Measurements from ENCODE around the gene PARVG.
"Not testable (repeated sequence)": the region's sequence is repeated elsewhere in the genome, so short reads cannot be mapped to it uniquely, and the experiment has no call there.

The PARVG gene

GRCh38 chr22:44211946-44212930 lies 31.5 kb downstream of the PARVG start:
- peak; percentile 34 for DNase-seq (ENCODE audit: low spot score)

- DNase-seq (ENCODE audit: low spot score): no peak
Measured at GRCh38 chr22:44212936-44213335, 32.2 kb downstream of the PARVG start.

GRCh38 chr22:44213489-44214043 lies 32.8 kb downstream of the PARVG start:
- DNase-seq (ENCODE audit: low spot score): peak; percentile 20

GRCh38 chr22:44214187-44214586 lies 33.5 kb downstream of the PARVG start:
- no peak for DNase-seq (ENCODE audit: low spot score)

- no peak for DNase-seq (ENCODE audit: low spot score)
Measured at GRCh38 chr22:44214764-44215163, 34.0 kb downstream of the PARVG start.

- DNase-seq (ENCODE audit: low spot score): no peak
Measured at GRCh38 chr22:44215287-44215686, 34.6 kb downstream of the PARVG start.

- DNase-seq (ENCODE audit: low spot score): no peak
Measured at GRCh38 chr22:44217346-44217745, 36.6 kb downstream of the PARVG start.

GRCh38 chr22:44218071-44218470 lies 37.3 kb downstream of the PARVG start:
- DNase-seq (ENCODE audit: low spot score): no peak

GRCh38 chr22:44219101-44219870 lies 38.6 kb downstream of the PARVG start:
- DNase-seq (ENCODE audit: low spot score): no peak

- DNase-seq (ENCODE audit: low spot score): no peak
Measured at GRCh38 chr22:44220727-44221680, 40.3 kb downstream of the PARVG start.

GRCh38 chr22:44221710-44222475 lies 41.2 kb downstream of the PARVG start:
- DNase-seq (ENCODE audit: low spot score): no peak

GRCh38 chr22:44224166-44224565 lies 43.4 kb downstream of the PARVG start:
- no peak for DNase-seq (ENCODE audit: low spot score)

GRCh38 chr22:44225091-44225689 lies 44.5 kb downstream of the PARVG start:
- DNase-seq (ENCODE audit: low spot score): no peak

GRCh38 chr22:44225812-44226211 lies 45.1 kb downstream of the PARVG start:
- no peak for DNase-seq (ENCODE audit: low spot score)

- no peak for DNase-seq (ENCODE audit: low spot score)
Measured at GRCh38 chr22:44229331-44229730, 48.6 kb downstream of the PARVG start.

- DNase-seq (ENCODE audit: low spot score): no peak
Measured at GRCh38 chr22:44229809-44230208, 49.1 kb downstream of the PARVG start.

GRCh38 chr22:44231233-44231632 lies 50.5 kb downstream of the PARVG start:
- DNase-seq (ENCODE audit: low spot score): no peak

- not testable (repeated sequence) for DNase-seq (ENCODE audit: low spot score)
Measured at GRCh38 chr22:44234372-44234771, 53.6 kb downstream of the PARVG start.

GRCh38 chr22:44237290-44237689 lies 56.6 kb downstream of the PARVG start:
- DNase-seq (ENCODE audit: low spot score): no peak

GRCh38 chr22:44241121-44241520 lies 60.4 kb downstream of the PARVG start:
- not testable (repeated sequence) for DNase-seq (ENCODE audit: low spot score)
